ENCODE measurements around the gene PTPRE.

PTPRE gene

GRCh38 chr10:127953876-127954275 lies 47.0 kb downstream of the PTPRE start:
- Histone ChIP-seq H3K9me3 (ENCODE audit: severe bottlenecking) (no peaks in the 10 kb centered on the region), H3K27ac (no peak overlapping the region), H3K36me3 (no peaks in the 10 kb centered on the region), H3K27me3 (ENCODE audit: insufficient read depth, low read depth, severe bottlenecking) (no peaks in the 10 kb centered on the region), H3K4me3 (ENCODE audit: low read depth, low read length) (no peak overlapping the region)
- no peak for DNase-seq
- TF ChIP-seq, protein P1, sequence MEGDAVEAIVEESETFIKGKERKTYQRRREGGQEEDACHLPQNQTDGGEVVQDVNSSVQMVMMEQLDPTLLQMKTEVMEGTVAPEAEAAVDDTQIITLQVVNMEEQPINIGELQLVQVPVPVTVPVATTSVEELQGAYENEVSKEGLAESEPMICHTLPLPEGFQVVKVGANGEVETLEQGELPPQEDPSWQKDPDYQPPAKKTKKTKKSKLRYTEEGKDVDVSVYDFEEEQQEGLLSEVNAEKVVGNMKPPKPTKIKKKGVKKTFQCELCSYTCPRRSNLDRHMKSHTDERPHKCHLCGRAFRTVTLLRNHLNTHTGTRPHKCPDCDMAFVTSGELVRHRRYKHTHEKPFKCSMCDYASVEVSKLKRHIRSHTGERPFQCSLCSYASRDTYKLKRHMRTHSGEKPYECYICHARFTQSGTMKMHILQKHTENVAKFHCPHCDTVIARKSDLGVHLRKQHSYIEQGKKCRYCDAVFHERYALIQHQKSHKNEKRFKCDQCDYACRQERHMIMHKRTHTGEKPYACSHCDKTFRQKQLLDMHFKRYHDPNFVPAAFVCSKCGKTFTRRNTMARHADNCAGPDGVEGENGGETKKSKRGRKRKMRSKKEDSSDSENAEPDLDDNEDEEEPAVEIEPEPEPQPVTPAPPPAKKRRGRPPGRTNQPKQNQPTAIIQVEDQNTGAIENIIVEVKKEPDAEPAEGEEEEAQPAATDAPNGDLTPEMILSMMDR (IDR thresholded peaks at IDR 0.05; ENCODE audit: low read depth, low read length) = no peak

DNA sequence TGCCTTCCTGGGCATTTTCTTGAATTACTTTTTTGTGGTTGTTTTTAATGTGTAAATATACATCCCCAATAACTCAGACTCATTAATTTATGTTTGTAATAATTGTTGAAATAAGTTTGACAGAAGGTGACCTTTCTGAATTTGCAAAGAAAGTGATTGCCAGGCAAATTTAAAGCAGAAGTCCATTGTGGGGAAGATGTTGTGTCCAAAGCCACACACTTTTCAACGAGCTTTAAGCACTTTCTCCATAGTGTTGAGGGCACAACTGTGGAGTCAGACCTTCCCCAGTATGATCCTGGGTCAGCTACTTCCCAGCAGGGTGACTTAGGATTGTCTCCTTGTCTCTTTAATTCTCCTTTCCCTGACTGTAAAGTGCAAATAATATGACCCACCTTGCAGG lies 52.5 kb downstream of the PTPRE start:
- Histone ChIP-seq H3K36me3 (no peaks in the 10 kb centered on the region), H3K4me3 (ENCODE audit: low read depth, low read length) (no peak overlapping the region), H3K9me3 (ENCODE audit: severe bottlenecking) (no peaks in the 10 kb centered on the region), H3K27me3 (ENCODE audit: insufficient read depth, low read depth, severe bottlenecking) (no peaks in the 10 kb centered on the region), H3K27ac (no peak overlapping the region)
- TF ChIP-seq, protein P1 (IDR thresholded peaks at IDR 0.05; ENCODE audit: low read depth, low read length) = no peak
- no peak for DNase-seq

DNA sequence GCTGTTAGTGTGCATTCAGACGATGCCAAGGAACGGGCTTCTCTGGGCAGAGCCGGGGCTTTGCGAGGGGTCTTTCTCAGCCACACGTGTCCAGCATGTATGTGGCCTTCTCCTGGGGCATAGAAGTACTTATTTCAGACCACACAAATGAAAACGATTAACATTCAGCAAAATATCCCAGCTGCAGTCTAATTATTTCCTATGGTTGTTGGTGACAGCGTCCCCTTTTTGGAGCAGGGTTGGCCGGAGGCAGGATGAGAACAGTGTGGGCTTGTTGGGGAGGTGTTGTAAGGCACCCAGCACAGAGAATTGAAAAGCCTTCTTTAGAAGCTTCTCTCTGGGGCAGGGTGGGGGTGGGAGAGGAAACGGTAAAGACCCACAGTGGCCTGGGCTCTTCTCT lies 54.2 kb downstream of the PTPRE start:
- H3K27ac ChIP-seq = no peak overlapping the region
- H3K4me3 ChIP-seq (ENCODE audit: low read depth, low read length) = no peak overlapping the region
- no peak for DNase-seq
- no peaks in the 10 kb centered on the region for H3K36me3 ChIP-seq
- H3K9me3 ChIP-seq (ENCODE audit: severe bottlenecking) = no peaks in the 10 kb centered on the region
- H3K27me3 ChIP-seq (ENCODE audit: insufficient read depth, low read depth, severe bottlenecking) = no peaks in the 10 kb centered on the region
- TF ChIP-seq, protein P1 (IDR thresholded peaks at IDR 0.05; ENCODE audit: low read depth, low read length) = no peak

GRCh38 chr10:127962205-127962604 lies 55.3 kb downstream of the PTPRE start:
- no peak overlapping the region for H3K27ac ChIP-seq
- no peak for DNase-seq
- H3K27me3 ChIP-seq (ENCODE audit: insufficient read depth, low read depth, severe bottlenecking) = no peaks in the 10 kb centered on the region
- TF ChIP-seq, protein P1 (IDR thresholded peaks at IDR 0.05; ENCODE audit: low read depth, low read length) = no peak
- no peak overlapping the region for H3K4me3 ChIP-seq (ENCODE audit: low read depth, low read length)
- H3K36me3 ChIP-seq = no peaks in the 10 kb centered on the region
- H3K9me3 ChIP-seq (ENCODE audit: severe bottlenecking) = no peaks in the 10 kb centered on the region

DNA sequence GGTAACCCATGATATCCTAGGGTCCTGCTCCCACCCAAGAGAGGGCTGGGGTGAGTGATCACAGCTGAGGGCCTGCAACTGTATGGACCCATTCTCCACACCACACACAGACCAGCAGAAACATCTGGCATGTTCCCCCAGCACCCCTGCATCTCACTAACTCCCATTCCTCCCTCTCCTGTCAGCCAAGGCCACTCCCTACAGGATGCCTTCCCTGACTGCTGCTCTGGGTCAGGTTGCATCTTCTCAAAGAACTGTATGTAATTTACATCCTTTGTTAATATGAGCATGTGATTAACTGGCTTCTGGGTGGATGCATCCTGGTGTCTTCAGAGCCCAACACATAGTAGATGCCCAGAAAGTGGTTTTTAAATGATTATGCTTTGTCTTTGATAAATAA lies 56.2 kb downstream of the PTPRE start:
- no peaks in the 10 kb centered on the region for H3K27me3 ChIP-seq (ENCODE audit: insufficient read depth, low read depth, severe bottlenecking)
- H3K4me3 ChIP-seq (ENCODE audit: low read depth, low read length) = no peak overlapping the region
- DNase-seq = no peak
- no peak overlapping the region for H3K27ac ChIP-seq
- TF ChIP-seq, protein P1 (IDR thresholded peaks at IDR 0.05; ENCODE audit: low read depth, low read length) = no peak
- H3K36me3 ChIP-seq = no peaks in the 10 kb centered on the region
- no peaks in the 10 kb centered on the region for H3K9me3 ChIP-seq (ENCODE audit: severe bottlenecking)

GRCh38 chr10:127964621-127965020 lies 57.7 kb downstream of the PTPRE start:
- no peaks in the 10 kb centered on the region for H3K27me3 ChIP-seq (ENCODE audit: insufficient read depth, low read depth, severe bottlenecking)
- TF ChIP-seq, protein P1 (IDR thresholded peaks at IDR 0.05; ENCODE audit: low read depth, low read length) = no peak
- no peaks in the 10 kb centered on the region for H3K36me3 ChIP-seq
- H3K4me3 ChIP-seq (ENCODE audit: low read depth, low read length) = no peak overlapping the region
- no peak overlapping the region for H3K27ac ChIP-seq
- DNase-seq = no peak
- no peaks in the 10 kb centered on the region for H3K9me3 ChIP-seq (ENCODE audit: severe bottlenecking)
